Measurements from ENCODE around the gene NFKBIA.
"Not testable (repeated sequence)": the region's sequence is repeated elsewhere in the genome, so short reads cannot be mapped to it uniquely, and the experiment has no call there.

NFKBIA gene

GRCh38 chr14:35389315-35389667 lies 15.3 kb downstream of the NFKBIA start:
- DNase-seq = no peak

GRCh38 chr14:35388656-35389314 lies 15.8 kb downstream of the NFKBIA start:
- no peak for DNase-seq

GRCh38 chr14:35387713-35388579 lies 16.6 kb downstream of the NFKBIA start:
- DNase-seq = no peak

- no peak for DNase-seq
Measured at GRCh38 chr14:35387219-35387618, 17.3 kb downstream of the NFKBIA start.

GRCh38 chr14:35386673-35387125 lies 17.9 kb downstream of the NFKBIA start:
- no peak for DNase-seq

GRCh38 chr14:35385042-35385839 lies 19.3 kb downstream of the NFKBIA start:
- DNase-seq = no peak

- no peak for DNase-seq
Measured at GRCh38 chr14:35384455-35385041, 20.0 kb downstream of the NFKBIA start.

GRCh38 chr14:35383569-35384454 lies 20.7 kb downstream of the NFKBIA start:
- DNase-seq = no peak

GRCh38 chr14:35380794-35381193 lies 23.8 kb downstream of the NFKBIA start:
- no peak for DNase-seq

GRCh38 chr14:35379234-35379933 lies 25.2 kb downstream of the NFKBIA start:
- not testable (repeated sequence) for DNase-seq

- DNase-seq = no peak
Measured at GRCh38 chr14:35378425-35379233, 25.9 kb downstream of the NFKBIA start.

GRCh38 chr14:35375558-35376025 lies 29.0 kb downstream of the NFKBIA start:
- no peak for DNase-seq

GRCh38 chr14:35374263-35374712 lies 30.3 kb downstream of the NFKBIA start:
- DNase-seq = no peak

GRCh38 chr14:35373208-35373607 lies 31.3 kb downstream of the NFKBIA start:
- DNase-seq = not testable (repeated sequence)

GRCh38 chr14:35370969-35371368 lies 33.6 kb downstream of the NFKBIA start:
- no peak for DNase-seq

GRCh38 chr14:35369701-35370191 lies 34.8 kb downstream of the NFKBIA start:
- no peak for DNase-seq

GRCh38 chr14:35368583-35369392 lies 35.8 kb downstream of the NFKBIA start:
- DNase-seq = no peak

GRCh38 chr14:35368139-35368460 lies 36.4 kb downstream of the NFKBIA start:
- DNase-seq = no peak

- DNase-seq = no peak
Measured at GRCh38 chr14:35367056-35367372, 37.5 kb downstream of the NFKBIA start.

All from cortex of kidney (tissue), 1 donor.